ENCODE measurements around the gene PPP6R1. TPM values are rescaled to one million over a fixed set of nuclear protein-coding genes. Genes with fewer than 3 reads are reported as not detected.

PPP6R1 gene
- total and polyA plus RNA-seq, 2 experiments from 2014 or later = 37.1 to 76.0 TPM

- TF ChIP-seq EZH2phosphoT487 (IDR thresholded peaks at IDR 0.05; ENCODE audit: low read depth, severe bottlenecking, unreplicated experiment) (no peak), CTCF (IDR thresholded peaks at IDR 0.05; ENCODE audit: poor library complexity) (no peak), EZH2 (IDR thresholded peaks at IDR 0.05; ENCODE audit: borderline replicate concordance) (no peak)
- no peak overlapping the region for H3K4me2 ChIP-seq
- no peaks in the 10 kb centered on the region for H3K27me3 ChIP-seq
- H3K4me1 ChIP-seq (ENCODE audit: insufficient read depth) = peaks cover 13% of the 10 kb centered on the region
- H3K36me3 ChIP-seq (replicated peaks; ENCODE audit: insufficient read depth, low read depth) = no peaks in the 10 kb centered on the region
- no peaks in the 10 kb centered on the region for H3K9me2 ChIP-seq (replicated peaks; ENCODE audit: insufficient read depth)
- H3K79me2 ChIP-seq = peaks cover 12% of the 10 kb centered on the region
- no peak for DNase-seq (ENCODE audit: low spot score)
- WGBS (ENCODE audit: low lambda C conversion rate, missing lambda C conversion rate) = 97% methylated on average over 17 of the region's 17 CpGs
- H4K20me1 ChIP-seq (ENCODE audit: insufficient read depth, poor library complexity, severe bottlenecking) = no peaks in the 10 kb centered on the region
- H2AFZ ChIP-seq = no peak overlapping the region
- no peak overlapping the region for H3K27ac ChIP-seq
- no peaks in the 10 kb centered on the region for H3K9me3 ChIP-seq (ENCODE audit: low read depth)
- no peak overlapping the region for H3K4me3 ChIP-seq
Observed at GRCh38 chr19:55277494-55277893, 18.7 kb upstream of the PPP6R1 start.

- Histone ChIP-seq H3K36me3 (replicated peaks; ENCODE audit: insufficient read depth, low read depth) (no peaks in the 10 kb centered on the region), H3K79me2 (peaks cover 12% of the 10 kb centered on the region)
- TF ChIP-seq EZH2phosphoT487 (IDR thresholded peaks at IDR 0.05; ENCODE audit: low read depth, severe bottlenecking, unreplicated experiment) (no peak), CTCF (IDR thresholded peaks at IDR 0.05; ENCODE audit: poor library complexity) (no peak)
Observed at GRCh38 chr19:55276720-55277430, 18.1 kb upstream of the PPP6R1 start.

GRCh38 chr19:55275851-55276719 lies 17.3 kb upstream of the PPP6R1 start:
- Histone ChIP-seq H3K79me2 (peaks cover 12% of the 10 kb centered on the region), H3K4me1 (ENCODE audit: insufficient read depth) (peaks cover 11% of the 10 kb centered on the region)
- 96% methylated on average over 17 of the region's 17 CpGs for WGBS (ENCODE audit: low lambda C conversion rate, missing lambda C conversion rate)

More at GRCh38 chr19:55276720-55277430, 18.1 kb upstream of the PPP6R1 start:
- Histone ChIP-seq H3K4me2 (no peak overlapping the region), H3K4me1 (ENCODE audit: insufficient read depth) (peaks cover 13% of the 10 kb centered on the region), H4K20me1 (ENCODE audit: insufficient read depth, poor library complexity, severe bottlenecking) (no peaks in the 10 kb centered on the region), H3K4me3 (no peak overlapping the region), H3K27me3 (no peaks in the 10 kb centered on the region), H3K27ac (no peak overlapping the region), H3K9me2 (replicated peaks; ENCODE audit: insufficient read depth) (no peaks in the 10 kb centered on the region), H2AFZ (no peak overlapping the region), H3K9me3 (ENCODE audit: low read depth) (no peaks in the 10 kb centered on the region)
- 96% methylated on average over 15 of the region's 15 CpGs for WGBS (ENCODE audit: low lambda C conversion rate, missing lambda C conversion rate)
- DNase-seq (ENCODE audit: low spot score) = no peak

More at GRCh38 chr19:55275851-55276719, 17.3 kb upstream of the PPP6R1 start:
- no peak overlapping the region for H3K27ac ChIP-seq
- TF ChIP-seq CTCF (IDR thresholded peaks at IDR 0.05; ENCODE audit: poor library complexity) (no peak), EZH2phosphoT487 (IDR thresholded peaks at IDR 0.05; ENCODE audit: low read depth, severe bottlenecking, unreplicated experiment) (no peak), EZH2 (IDR thresholded peaks at IDR 0.05; ENCODE audit: borderline replicate concordance) (no peak)
- H3K27me3 ChIP-seq = no peaks in the 10 kb centered on the region
- no peak overlapping the region for H3K4me2 ChIP-seq
- no peak overlapping the region for H2AFZ ChIP-seq
- H3K36me3 ChIP-seq (replicated peaks; ENCODE audit: insufficient read depth, low read depth) = no peaks in the 10 kb centered on the region
- no peaks in the 10 kb centered on the region for H4K20me1 ChIP-seq (ENCODE audit: insufficient read depth, poor library complexity, severe bottlenecking)
- H3K4me3 ChIP-seq = no peak overlapping the region
- no peaks in the 10 kb centered on the region for H3K9me2 ChIP-seq (replicated peaks; ENCODE audit: insufficient read depth)
- no peak for DNase-seq (ENCODE audit: low spot score)
- no peaks in the 10 kb centered on the region for H3K9me3 ChIP-seq (ENCODE audit: low read depth)

Data from hepatocyte (in vitro differentiated cells).